Measurements from ENCODE around the gene SLC43A1. TPM values are rescaled to one million over a fixed set of nuclear protein-coding genes. Genes with fewer than 3 reads are reported as not detected.
"Not testable (repeated sequence)": the region's sequence is repeated elsewhere in the genome, so short reads cannot be mapped to it uniquely, and the experiment has no call there.

The SLC43A1 gene
- 9.6 and 16.9 TPM in 2 replicates for total RNA-seq

DNA sequence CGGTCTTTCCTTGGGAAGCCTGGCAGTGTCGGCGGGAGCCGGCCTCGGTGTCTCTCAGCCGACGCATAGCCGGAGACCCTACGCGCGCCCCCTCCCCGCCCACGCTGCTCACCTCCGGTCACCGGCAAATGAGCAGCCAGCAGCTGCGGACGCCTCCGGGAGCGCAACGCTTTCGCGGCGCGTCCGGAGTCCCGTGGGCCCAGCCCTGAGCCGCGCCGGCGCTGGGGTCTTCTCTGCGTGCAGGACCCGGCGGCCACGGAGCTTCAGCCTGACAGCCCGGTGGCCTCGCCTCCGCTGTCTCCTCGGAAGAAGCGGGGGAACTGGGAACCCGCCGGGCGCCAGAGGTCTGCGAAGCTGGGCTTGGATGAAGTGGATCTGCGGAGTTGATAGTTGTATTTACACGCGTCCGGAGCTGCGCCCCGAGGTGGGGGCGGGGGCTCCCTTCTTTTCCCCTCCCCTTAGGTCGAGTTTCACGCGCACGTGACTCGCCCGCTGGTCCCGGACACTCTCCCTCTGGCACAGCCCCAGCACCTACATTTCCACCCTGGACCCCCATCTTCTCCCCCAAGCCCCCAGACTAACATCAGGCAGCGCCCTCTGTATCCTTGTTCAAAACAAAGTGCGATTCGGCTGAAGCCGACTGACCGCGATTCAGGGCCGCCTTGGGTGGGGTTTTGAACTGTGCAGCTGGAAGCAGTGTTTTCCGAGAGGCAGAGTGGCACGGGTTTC, at the start of gene SLC43A1:
Gene SLC43A1, minus strand, starts transcription at position 371 of the 729 bp plus-strand sequence. CDS start 1,591 bp downstream, outside the sequence.
- peak; percentile 52 to 61 for DNase-seq (ENCODE audit: low read depth in 2 of 2)

DNA sequence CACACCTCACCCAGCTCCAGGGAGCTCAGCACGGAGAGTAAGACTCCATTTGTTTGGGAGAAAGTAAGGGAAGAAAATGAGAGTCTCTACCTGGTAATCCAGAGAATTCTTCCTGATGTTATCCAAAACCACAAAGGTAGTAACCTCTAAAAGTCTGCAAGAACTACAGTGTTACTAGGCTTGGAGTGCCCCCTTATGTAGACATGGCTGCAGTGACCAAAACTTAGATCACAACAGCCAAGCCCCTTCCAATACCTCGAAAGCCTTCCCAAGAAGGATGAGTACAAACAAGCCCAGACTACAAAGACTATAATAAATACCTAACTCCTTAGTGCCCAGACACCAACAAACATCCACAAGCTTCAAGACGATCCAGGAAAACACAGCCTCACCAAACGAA, 47.1 kb upstream of the SLC43A1 start:
- no peak for DNase-seq (ENCODE audit: low read depth in 2 of 2)

DNA sequence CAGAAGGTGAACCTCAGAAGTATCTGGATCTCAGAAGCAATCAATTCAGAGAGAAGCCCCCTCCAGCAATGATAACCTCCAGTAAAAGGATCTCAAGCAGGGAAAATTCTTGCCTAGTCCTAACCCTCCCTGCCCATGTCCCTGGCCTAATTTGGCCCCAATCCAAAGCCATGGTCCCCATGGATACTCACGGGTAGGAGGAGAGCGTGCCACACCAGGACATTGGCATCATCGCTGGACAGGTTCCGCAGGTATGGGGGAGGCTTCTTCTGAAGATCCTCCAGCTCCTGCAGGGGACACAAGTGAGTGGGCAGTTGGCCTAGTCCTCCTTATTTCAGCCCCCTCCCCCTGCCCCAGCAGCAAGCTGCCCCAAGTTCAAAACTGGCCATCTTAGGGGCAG, 44.6 kb upstream of the SLC43A1 start:
- no peak for DNase-seq (ENCODE audit: low read depth in 2 of 2)

GRCh38 chr11:57556041-57556440, 40.5 kb upstream of the SLC43A1 start:
- DNase-seq (ENCODE audit: low read depth in 2 of 2), result no peak

DNA sequence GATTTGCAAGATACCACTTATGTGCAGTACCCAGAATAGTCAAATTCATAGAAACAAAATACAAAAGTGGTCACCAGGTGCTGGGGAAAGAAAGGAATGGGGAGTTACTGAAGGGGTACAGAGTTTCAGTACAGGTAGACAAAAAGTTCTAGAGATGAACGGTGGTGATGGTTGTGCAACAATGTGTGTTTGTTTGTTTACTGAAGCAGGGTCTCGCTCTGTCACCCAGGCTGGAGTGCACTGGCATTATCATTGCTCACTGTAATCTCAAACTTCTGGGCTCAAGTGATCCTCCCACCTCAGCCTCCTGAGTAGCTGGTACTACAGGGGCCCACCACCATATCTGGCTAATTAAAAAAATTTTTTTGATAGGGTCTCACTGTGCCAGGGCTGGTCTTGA, 39.9 kb upstream of the SLC43A1 start:
- DNase-seq (ENCODE audit: low read depth in 2 of 2), result no peak

DNA sequence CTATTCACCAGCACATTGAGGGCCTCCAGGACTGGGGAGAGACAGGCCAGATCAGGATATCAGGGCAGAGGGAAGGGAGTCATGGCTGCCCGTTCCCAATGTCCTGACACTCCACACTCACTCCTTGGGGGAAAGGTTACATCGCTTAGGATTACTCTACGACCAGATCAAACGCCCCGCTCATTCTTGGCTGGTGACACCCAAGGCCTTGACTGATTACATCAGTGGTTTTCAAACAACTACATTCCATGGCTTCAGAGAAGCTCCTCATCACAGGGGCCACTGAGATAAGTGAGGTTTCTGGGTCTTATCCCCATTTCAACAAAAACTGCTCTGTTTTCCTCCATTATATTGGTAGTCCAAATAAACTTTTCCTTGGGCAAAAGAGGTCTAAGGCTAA, 37.0 kb upstream of the SLC43A1 start:
- no peak for DNase-seq (ENCODE audit: low read depth in 2 of 2)

DNA sequence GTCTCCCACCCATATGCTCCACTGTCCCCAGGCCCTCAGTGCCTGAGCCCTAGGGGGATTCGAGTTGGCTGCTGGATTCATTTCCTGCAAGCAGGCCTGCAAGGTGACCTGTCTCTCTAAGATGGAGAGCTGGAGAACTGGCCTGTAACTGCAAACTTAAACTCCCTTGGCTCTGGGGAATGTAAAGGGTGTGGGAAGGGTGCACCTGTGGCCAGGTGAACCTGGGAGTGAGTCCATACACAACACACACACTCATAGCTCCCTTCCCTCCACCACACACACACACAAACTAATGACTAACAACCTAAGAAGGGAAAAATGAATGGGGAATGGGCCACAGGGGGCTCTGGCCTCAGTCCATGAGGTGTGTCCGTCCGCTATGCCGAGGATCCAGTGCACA, 36.4 kb upstream of the SLC43A1 start:
- no peak for DNase-seq (ENCODE audit: low read depth in 2 of 2)

GRCh38 chr11:57549983-57550382, 34.5 kb upstream of the SLC43A1 start:
- DNase-seq (ENCODE audit: low read depth in 2 of 2), result no peak

- DNase-seq (ENCODE audit: low read depth in 2 of 2), result peak in 1 of 2 donors; percentile 50
Observed at GRCh38 chr11:57547854-57548377, 32.4 kb upstream of the SLC43A1 start.

GRCh38 chr11:57546869-57547475, 31.5 kb upstream of the SLC43A1 start:
- DNase-seq (ENCODE audit: low read depth in 2 of 2), result peak; percentile 40 to 59

GRCh38 chr11:57546451-57546850, 30.9 kb upstream of the SLC43A1 start:
- no peak for DNase-seq (ENCODE audit: low read depth in 2 of 2)

DNA sequence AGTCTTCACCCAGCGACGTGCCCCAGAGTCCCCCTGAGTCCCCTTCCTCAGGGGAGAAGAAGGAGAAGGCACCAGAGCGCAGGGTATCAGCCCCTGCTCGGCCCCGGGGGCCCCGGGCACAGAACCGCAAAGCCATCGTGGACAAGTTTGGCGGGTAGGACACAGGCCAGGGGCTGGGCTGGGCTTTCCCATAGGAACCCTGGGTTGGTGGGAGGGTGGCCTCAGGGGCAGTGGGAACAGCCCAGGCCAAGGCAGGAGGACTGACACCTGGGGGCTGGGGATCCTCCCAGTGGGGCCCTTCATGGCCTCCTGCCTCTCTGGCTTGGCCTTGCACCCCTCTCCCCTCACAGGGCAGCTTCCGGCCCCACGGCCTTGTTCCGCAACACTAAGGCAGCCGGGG, 30.4 kb upstream of the SLC43A1 start:
- DNase-seq (ENCODE audit: low read depth in 2 of 2), result no peak

- DNase-seq (ENCODE audit: low read depth in 2 of 2), result no peak
Observed at GRCh38 chr11:57544566-57544965, 29.1 kb upstream of the SLC43A1 start.

DNA sequence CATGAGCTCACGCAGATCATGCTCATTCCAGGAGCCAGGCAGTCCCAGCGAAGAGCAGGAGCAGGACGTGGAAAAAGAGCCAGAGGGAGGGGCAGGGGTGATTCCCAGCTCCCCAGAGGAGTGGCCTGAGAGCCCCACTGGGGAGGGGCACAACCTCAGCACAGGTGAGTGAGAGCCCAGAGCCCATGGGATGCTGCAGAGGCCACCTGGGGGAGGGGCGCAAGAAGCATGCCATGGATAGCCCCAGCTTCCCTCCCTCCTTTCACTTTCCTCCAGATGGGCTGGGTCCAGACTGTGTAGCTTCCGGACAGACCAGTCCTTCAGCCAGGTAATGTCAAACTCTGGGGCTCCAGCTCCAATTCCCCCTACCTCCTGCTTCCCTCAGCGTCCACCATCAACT, 28.1 kb upstream of the SLC43A1 start:
- DNase-seq (ENCODE audit: low read depth in 2 of 2), result no peak

DNA sequence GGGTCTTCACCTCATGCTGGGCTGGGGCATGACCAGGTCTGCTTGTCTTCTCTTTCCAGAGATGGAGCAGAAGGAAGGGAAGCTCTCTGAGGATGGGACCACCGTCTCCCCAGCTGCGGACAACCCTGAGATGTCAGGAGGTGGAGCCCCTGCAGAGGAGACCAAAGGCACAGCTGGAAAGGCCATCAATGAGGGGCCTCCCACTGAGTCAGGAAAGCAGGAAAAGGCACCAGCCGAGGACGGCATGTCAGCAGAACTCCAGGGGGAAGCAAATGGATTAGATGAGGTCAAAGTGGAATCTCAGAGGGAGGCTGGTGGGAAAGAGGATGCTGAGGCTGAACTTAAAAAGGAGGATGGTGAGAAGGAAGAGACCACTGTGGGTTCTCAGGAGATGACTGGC, 27.1 kb upstream of the SLC43A1 start:
- no peak for DNase-seq (ENCODE audit: low read depth in 2 of 2)

DNA sequence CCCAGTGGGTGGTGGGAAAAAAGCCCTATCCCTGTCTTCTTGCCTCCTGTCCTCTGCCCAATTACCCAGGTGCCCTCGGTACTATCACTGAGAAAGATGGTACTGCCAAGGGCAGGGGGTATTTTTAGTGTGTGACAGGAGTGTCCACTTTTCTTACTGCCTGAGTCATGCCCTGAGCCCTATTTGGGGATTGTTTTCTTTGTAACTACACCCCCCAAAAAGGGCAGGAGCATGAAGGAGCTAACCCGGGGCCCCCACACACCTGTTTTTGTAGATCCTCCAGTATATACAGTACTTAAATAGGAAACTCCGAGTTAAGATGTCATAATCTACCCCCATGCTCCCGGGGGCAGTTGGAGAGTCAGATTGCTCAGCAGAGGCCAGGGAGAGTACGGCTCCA, 25.7 kb upstream of the SLC43A1 start:
- no peak for DNase-seq (ENCODE audit: low read depth in 2 of 2)

DNA sequence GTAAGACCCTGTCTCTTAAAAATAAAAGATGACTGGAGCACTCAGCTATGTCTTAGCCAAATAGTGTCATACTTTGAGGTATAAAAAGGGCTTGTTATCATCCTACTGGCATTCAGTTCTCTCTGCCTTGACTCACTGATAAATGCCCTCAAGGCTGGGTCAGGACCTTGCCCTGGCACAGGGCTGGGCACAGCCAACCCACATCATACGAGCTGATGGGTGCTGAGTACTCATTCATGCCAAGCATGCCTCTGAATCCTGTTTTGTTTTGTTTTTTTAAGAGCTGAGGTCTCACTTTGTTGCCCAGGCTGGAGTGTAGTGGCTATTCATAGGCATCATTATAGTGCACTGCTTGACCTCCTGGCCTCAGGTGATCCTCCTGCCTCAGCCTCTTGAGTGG, 23.8 kb upstream of the SLC43A1 start:
- DNase-seq (ENCODE audit: low read depth in 2 of 2), result no peak

DNA sequence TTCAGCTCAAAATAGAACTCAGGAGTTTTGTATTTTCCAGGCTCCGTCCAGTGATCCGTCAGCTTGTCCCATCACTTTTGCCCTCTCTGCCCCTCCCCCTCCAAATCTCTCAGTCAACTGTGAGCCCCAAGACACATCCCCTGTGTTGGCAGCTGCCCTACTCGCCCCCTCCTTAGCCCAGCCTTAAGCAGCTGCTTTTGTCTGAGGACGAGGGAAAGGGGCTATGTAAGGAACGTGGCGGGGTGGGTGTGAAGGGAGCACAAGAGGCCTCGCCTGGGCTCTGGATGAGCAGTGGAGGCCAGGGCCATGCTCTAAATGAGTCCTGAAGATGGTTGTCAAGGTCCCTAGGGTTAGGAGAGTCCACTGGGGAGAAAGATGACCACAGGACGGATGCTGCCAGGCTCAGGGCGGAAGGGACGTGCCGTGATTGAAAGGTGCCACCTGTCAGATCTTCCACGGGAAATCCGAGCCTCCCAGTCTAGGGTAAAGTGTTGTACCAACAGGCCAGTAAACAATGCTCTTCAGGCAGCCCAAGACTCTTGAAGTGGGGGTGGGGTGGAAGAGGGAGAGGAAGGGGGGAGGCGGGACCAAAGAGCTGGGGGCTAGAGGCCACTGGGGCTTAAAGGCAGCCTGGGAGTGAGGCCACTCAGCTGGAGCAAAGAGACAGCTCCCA, 21.6 kb upstream of the SLC43A1 start, which contains the start of gene SMTNL1:
Gene SMTNL1, plus strand, starts transcription at position 649 of the 673 bp plus-strand sequence. CDS start 5,048 bp downstream, outside the sequence.
- DNase-seq (ENCODE audit: low read depth in 2 of 2), result no peak

DNA sequence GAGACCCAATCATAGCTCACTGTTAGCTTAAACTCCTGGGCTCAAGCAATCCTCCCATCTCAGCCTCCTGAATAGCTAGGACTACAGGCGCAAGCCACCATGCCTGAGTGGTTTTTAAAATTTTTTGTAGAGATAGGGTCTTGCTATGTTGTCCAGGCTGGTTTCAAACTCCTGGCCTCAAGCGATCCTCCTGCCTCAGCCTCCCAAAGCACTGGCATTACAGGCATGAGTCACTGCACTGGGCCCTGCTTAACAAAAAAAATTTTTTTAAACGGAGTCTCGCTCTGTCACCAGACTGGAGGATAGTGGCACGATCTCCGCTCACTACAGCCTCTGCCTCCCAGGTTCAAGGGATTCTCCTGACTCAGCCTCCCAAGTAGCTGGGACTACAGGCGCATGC, 18.9 kb upstream of the SLC43A1 start:
- not testable (repeated sequence) for DNase-seq (ENCODE audit: low read depth in 2 of 2)

GRCh38 chr11:57530596-57531507, 15.3 kb upstream of the SLC43A1 start, which contains the start of gene TIMM10:
Gene TIMM10, minus strand, starts transcription at chr11:57530754. Its CDS starts 565 bp downstream, at chr11:57530189.
- DNase-seq (ENCODE audit: low read depth in 2 of 2), result peak; percentile 96 to 97

DNA sequence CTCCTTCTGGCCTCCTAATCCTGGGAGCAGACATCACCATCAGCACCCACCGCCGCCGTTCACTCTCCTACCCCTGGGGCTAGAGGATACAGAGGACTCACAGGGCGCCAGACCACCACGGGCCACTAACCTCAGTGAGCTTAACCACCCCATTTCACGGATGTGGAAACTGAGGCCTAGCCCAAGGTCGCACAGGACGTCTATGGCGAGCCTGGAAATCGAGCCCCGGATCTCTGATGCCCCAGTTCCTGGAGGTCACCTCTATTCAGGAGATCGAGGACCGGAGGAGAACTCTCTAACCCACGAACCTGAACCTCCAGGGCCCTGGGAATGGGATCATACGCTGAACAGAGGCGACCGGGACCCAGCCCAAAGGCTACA, 14.7 kb upstream of the SLC43A1 start:
- no peak for DNase-seq (ENCODE audit: low read depth in 2 of 2)

All from lung microvascular endothelial cell (primary cell).